Upper lobe of left lung (tissue), 6 donors: ENCODE results near the gene KIDINS220. TPM values are rescaled to one million over a fixed set of nuclear protein-coding genes. Genes with fewer than 3 reads are reported as not detected.

Source experiments
- ATAC-seq, 2 donors: fragments of 200-7000 bp; cut with Tn5 transposase; one replicate each; pipeline ENCODE4 v1.9.1; 2022; ENCODE audit warnings: mild to moderate bottlenecking in 2 of 2, moderate library complexity in 2 of 2; ENCODE audit not compliant: low FRiP score in 2 of 2
- DNase-seq, 2 donors: peaks; one replicate each; pipeline ENCODE4 v3.0.0-alpha.2; 2019 to 2020
- H3K27ac ChIP-seq, 4 donors: fragments of 200-600 bp; sonication (generic); one replicate each; pipeline ENCODE4 v1.5.1; 2016 to 2019
- H3K27me3 ChIP-seq, 4 donors: fragments of 200-600 bp; sonication (generic); one replicate each; pipeline ENCODE4 v1.5.1; 2017 to 2019
- H3K36me3 ChIP-seq, 4 donors: fragments of 200-600 bp; sonication (generic); one replicate each; pipeline ENCODE4 v1.5.1; 2016 to 2019
- H3K4me1 ChIP-seq, 4 donors: fragments of 200-600 bp; sonication (generic); one replicate each; pipeline ENCODE4 v1.5.1; 2018 to 2019
- H3K4me3 ChIP-seq, 4 donors: fragments of 200-600 bp; sonication (generic); one replicate each; pipeline ENCODE4 v1.5.1; 2017 to 2019; ENCODE audit warnings: mild to moderate bottlenecking in 2 of 4, moderate library complexity in 1 of 4
- H3K9me3 ChIP-seq, 4 donors: fragments of 200-600 bp; sonication (generic); one replicate each; pipeline ENCODE4 v1.5.1; 2018 to 2019
- EP300 ChIP-seq, 4 donors: sonication (generic); formaldehyde crosslinking; IDR thresholded peaks; one replicate each; pipeline ENCODE4 v1.5.1; 2017; ENCODE audit warnings: antibody characterized with exemption in 4 of 4, control low read depth in 2 of 4
- POLR2A ChIP-seq, 4 donors: fragments of 450-650 bp; IDR thresholded peaks; one replicate each; pipeline ENCODE4 v1.5.1; 2016 to 2017; ENCODE audit warnings: antibody characterized with exemption in 4 of 4, mild to moderate bottlenecking in 2 of 4
- POLR2AphosphoS5 ChIP-seq, 2 donors: sonication (generic); formaldehyde crosslinking; IDR thresholded peaks; one replicate each; pipeline ENCODE4 v1.5.1; 2017; ENCODE audit warnings: antibody characterized with exemption in 2 of 2
- WGBS, 2 donors: methylation state at CpG; one replicate each; pipeline ENCODE4 v1.1.5; 2017 to 2018; 5-methylcytosine and 5-hydroxymethylcytosine counted together
- total RNA-seq, 6 donors: library from RNA; depleted of rRNA in 4 of 6; stranded (reverse); fragments of >200 nt in 4 of 6; gene quantifications; one replicate each; pipeline versions ENCODE4 v1.1.0 to v1.2.1, GENCODE V29; 2016 to 2021
- TF ChIP-seq, protein P1 (sequence below), 6 experiments: fragments of 450-650 bp in 4 of 6; fragments of 200-600 bp in 2 of 6; sonication (generic) in 2 of 6; IDR thresholded peaks; one replicate each; pipeline ENCODE4 v1.5.1; 2016 to 2019; ENCODE audit warnings: antibody characterized with exemption in 6 of 6
- donor health status: DM: no; HTN: no; CAD: no; lungs with moderate emphysema.
- donor health status: DM: no; HTN: yes; CAD: no; lungs with severe emphysema.

KIDINS220 gene
- total RNA-seq, 6 donors from 2014 or later: 58.2 to 136 (median 69.9) TPM

DNA sequence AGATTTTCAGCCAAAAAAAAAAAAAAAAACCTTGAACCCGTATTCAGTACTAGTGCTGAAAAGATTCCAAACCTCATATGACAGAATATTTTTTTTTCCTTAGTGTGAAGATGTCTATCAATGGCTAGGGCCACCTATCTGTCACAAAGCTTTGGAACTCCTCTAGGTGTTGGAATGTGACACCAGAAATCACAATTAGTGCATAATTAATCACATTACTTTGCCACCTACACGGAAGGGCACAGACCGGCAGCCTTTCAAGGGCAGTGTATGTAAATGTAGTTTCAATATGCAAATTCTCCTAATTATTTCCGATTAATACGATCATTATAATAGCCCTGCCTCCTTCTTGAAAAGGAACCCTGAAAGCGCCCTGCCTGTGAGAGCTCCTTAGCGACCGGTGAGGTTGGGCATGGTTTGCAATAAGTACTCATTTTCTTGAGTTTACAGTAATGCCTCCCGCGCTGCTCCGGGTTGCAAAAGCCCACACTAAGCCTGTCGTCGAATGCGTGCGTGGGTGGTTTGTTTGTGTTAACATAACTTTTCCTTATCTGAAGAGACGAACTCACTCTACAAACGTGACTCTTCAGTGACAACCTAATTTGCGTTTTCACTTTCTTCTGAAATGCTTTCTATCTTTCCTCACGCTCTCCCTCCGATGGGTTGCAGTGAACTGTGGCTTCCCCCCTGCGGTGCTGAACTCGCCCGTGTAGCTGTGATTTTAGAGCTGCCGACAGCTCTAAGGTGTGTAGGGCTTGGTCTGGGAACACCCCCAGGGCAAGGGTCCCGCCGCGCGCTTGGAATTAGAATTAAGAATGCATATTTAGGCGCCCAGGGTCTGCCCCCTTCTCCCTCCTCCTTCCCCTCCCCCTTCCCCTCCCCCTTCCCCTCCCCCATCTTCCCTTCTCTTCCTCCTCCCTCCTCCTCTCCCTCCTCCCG lies 156.3 kb downstream of the KIDINS220 start:
- H3K4me1 ChIP-seq: peaks cover 32 to 66% (median 46%) of the 10 kb centered on the region in 4 donors
- DNase-seq (peak in 1 of 2 donors; percentile 86), ATAC-seq (no peak)
- H3K27me3 ChIP-seq: no peaks in the 10 kb centered on the region
- WGBS, 2 donors: 1 to 2% methylated on average over 29 to 30 of the region's 30 CpGs
- peak overlapping the region; percentile 97 to 99 (median 98) for H3K27ac ChIP-seq
- TF ChIP-seq POLR2A (IDR thresholded peaks at IDR 0.05) (peak in 3 of 4 donors; percentile 32 to 54 (median 33)), EP300 (IDR thresholded peaks at IDR 0.05) (no peak), POLR2AphosphoS5 (IDR thresholded peaks at IDR 0.05) (peak; percentile 42 to 62)
- TF ChIP-seq, protein P1, sequence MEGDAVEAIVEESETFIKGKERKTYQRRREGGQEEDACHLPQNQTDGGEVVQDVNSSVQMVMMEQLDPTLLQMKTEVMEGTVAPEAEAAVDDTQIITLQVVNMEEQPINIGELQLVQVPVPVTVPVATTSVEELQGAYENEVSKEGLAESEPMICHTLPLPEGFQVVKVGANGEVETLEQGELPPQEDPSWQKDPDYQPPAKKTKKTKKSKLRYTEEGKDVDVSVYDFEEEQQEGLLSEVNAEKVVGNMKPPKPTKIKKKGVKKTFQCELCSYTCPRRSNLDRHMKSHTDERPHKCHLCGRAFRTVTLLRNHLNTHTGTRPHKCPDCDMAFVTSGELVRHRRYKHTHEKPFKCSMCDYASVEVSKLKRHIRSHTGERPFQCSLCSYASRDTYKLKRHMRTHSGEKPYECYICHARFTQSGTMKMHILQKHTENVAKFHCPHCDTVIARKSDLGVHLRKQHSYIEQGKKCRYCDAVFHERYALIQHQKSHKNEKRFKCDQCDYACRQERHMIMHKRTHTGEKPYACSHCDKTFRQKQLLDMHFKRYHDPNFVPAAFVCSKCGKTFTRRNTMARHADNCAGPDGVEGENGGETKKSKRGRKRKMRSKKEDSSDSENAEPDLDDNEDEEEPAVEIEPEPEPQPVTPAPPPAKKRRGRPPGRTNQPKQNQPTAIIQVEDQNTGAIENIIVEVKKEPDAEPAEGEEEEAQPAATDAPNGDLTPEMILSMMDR (IDR thresholded peaks at IDR 0.05): no peak
- H3K36me3 ChIP-seq: no peaks in the 10 kb centered on the region
- H3K9me3 ChIP-seq: no peaks in the 10 kb centered on the region
- H3K4me3 ChIP-seq: peak overlapping the region; percentile 56 to 75 (median 66)

DNA sequence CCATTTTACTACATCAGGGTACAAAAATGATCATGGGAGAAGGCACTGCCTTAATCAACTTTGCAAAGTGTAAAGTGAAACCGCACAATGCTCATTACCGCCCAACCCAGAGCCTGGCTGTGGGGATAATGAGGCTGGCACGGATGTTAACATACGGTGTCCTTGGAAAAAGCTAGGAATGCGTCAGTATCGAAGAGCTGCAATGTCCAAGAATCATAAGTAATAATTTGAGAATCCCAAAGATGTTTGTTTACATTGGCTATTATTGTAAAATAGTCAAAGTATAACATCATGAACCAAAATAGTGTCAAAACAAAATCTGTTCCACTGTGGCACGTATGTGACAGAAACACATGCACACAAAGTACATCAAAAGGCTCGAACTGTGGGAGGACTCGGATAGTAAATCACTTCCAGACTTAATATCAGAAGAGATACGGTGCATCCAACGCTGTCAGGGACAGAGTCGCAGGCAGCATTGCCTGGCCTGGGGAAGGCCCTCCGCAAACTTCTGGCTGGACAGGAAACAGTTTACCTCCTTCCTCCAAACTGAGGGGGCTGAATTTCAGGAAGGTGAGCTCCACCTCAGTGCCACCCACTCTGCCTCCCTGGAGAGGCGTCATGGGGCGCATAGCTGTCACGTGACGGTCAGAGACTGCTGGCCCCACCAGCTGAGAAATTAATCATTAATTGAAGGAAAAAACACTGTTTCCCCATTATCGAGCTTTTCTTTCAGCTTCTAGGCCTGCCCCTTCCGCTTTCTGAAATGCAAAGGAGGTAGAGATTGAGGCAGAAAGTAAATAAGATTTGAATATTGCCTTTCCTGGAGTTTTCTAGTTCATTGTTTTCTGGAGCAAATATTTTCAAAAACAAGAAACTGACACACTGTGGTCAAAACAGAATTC lies 157.3 kb downstream of the KIDINS220 start:
- WGBS, 2 donors: 33 to 37% methylated on average over 19 of the region's 19 CpGs
- DNase-seq (peak in 1 of 2 donors; percentile 83), ATAC-seq (no peak)
- Histone ChIP-seq H3K36me3 (no peaks in the 10 kb centered on the region), H3K4me1 (peaks cover 30 to 58% (median 44%) of the 10 kb centered on the region in 4 donors), H3K27me3 (no peaks in the 10 kb centered on the region), H3K4me3 (peak overlapping the region in 3 of 4 donors; percentile 64 to 67 (median 66)), H3K27ac (peak overlapping the region; percentile 97 to 99 (median 98)), H3K9me3 (no peaks in the 10 kb centered on the region)
- TF ChIP-seq POLR2AphosphoS5 (IDR thresholded peaks at IDR 0.05): peak; percentile 73 to 77
- TF ChIP-seq, protein P1 (IDR thresholded peaks at IDR 0.05): no peak
- TF ChIP-seq POLR2A (IDR thresholded peaks at IDR 0.05): peak in 2 of 4 donors; percentile 22 to 66
- TF ChIP-seq EP300 (IDR thresholded peaks at IDR 0.05): peak in 1 of 4 donors; percentile 66

DNA sequence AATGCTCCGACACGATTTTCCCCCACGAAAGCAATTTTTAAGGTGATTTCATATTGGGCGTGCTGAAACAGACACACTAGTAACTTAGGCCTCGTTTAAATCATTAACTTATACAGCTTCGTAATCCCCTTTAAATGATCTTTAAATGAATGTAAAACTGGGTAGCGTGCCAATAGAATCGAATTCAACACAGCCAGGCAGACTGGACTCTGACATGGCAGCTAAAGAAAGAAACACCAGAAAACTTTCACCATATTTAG lies 157.9 kb downstream of the KIDINS220 start:
- H3K36me3 ChIP-seq: no peaks in the 10 kb centered on the region
- peaks cover 30 to 52% (median 38%) of the 10 kb centered on the region in 4 donors for H3K4me1 ChIP-seq
- H3K27ac ChIP-seq: peak overlapping the region; percentile 97 to 99 (median 98)
- peaks cover 0 to 5% (median 2%) of the 10 kb centered on the region in 4 donors for H3K9me3 ChIP-seq
- no peak for ATAC-seq
- H3K4me3 ChIP-seq: peak overlapping the region; percentile 25 to 67 (median 65)
- WGBS, 2 donors: 16 to 25% methylated on average over 8 of the region's 8 CpGs
- DNase-seq: no peak
- no peaks in the 10 kb centered on the region for H3K27me3 ChIP-seq
- no peak for TF ChIP-seq EP300 (IDR thresholded peaks at IDR 0.05)
- TF ChIP-seq POLR2AphosphoS5 (IDR thresholded peaks at IDR 0.05): no peak
- no peak for TF ChIP-seq POLR2A (IDR thresholded peaks at IDR 0.05)
- TF ChIP-seq, protein P1 (IDR thresholded peaks at IDR 0.05): no peak

Other genes with a start within 250 kb of the KIDINS220 start
- 100 to 1,000 TPM in 3 of 6 donors, 10 to 100 TPM in 3; 85.4 to 175 (median 110) TPM for gene ID2, start 155.6 kb downstream of the KIDINS220 start, total RNA-seq
- 10 to 100 TPM; 18.8 to 39.2 (median 24.1) TPM for gene MBOAT2, start 166.1 kb upstream of the KIDINS220 start, total RNA-seq